Measurements from ENCODE around the gene JARID2.
"Not testable (repeated sequence)": the region's sequence is repeated elsewhere in the genome, so short reads cannot be mapped to it uniquely, and the experiment has no call there.

JARID2 gene

GRCh38 chr6:15538766-15539495, 293.1 kb downstream of the JARID2 start:
- DNase-seq (ENCODE audit: low read depth, low spot score): no peak

- no peak for DNase-seq (ENCODE audit: low read depth, low spot score)
Measured at GRCh38 chr6:15539722-15540270, 293.9 kb downstream of the JARID2 start.

- DNase-seq (ENCODE audit: low read depth, low spot score): not testable (repeated sequence)
Measured at GRCh38 chr6:15543332-15543917, 297.6 kb downstream of the JARID2 start.

GRCh38 chr6:15544321-15544900, 298.5 kb downstream of the JARID2 start:
- no peak for DNase-seq (ENCODE audit: low read depth, low spot score)

- DNase-seq (ENCODE audit: low read depth, low spot score): no peak
Measured at GRCh38 chr6:15546591-15546990, 300.7 kb downstream of the JARID2 start.

GRCh38 chr6:15547400-15547799, 301.5 kb downstream of the JARID2 start:
- no peak for DNase-seq (ENCODE audit: low read depth, low spot score)

- DNase-seq (ENCODE audit: low read depth, low spot score): no peak
Measured at GRCh38 chr6:15549371-15549770, 303.5 kb downstream of the JARID2 start.

GRCh38 chr6:15550546-15551123, 304.8 kb downstream of the JARID2 start:
- DNase-seq (ENCODE audit: low read depth, low spot score): no peak

GRCh38 chr6:15551262-15551661, 305.4 kb downstream of the JARID2 start:
- DNase-seq (ENCODE audit: low read depth, low spot score): no peak

GRCh38 chr6:15551798-15552197, 305.9 kb downstream of the JARID2 start:
- no peak for DNase-seq (ENCODE audit: low read depth, low spot score)

GRCh38 chr6:15553031-15553430, 307.2 kb downstream of the JARID2 start:
- no peak for DNase-seq (ENCODE audit: low read depth, low spot score)

GRCh38 chr6:15553736-15554294, 307.9 kb downstream of the JARID2 start:
- DNase-seq (ENCODE audit: low read depth, low spot score): no peak

GRCh38 chr6:15554728-15555100, 308.8 kb downstream of the JARID2 start:
- DNase-seq (ENCODE audit: low read depth, low spot score): no peak

GRCh38 chr6:15555101-15556038, 309.5 kb downstream of the JARID2 start:
- DNase-seq (ENCODE audit: low read depth, low spot score): no peak

GRCh38 chr6:15556711-15557110, 310.8 kb downstream of the JARID2 start:
- no peak for DNase-seq (ENCODE audit: low read depth, low spot score)

GRCh38 chr6:15557174-15557573, 311.3 kb downstream of the JARID2 start:
- no peak for DNase-seq (ENCODE audit: low read depth, low spot score)

- no peak for DNase-seq (ENCODE audit: low read depth, low spot score)
Measured at GRCh38 chr6:15560713-15561112, 314.8 kb downstream of the JARID2 start.

GRCh38 chr6:15561447-15562199, 315.8 kb downstream of the JARID2 start:
- DNase-seq (ENCODE audit: low read depth, low spot score): no peak

GRCh38 chr6:15562977-15563376, 317.1 kb downstream of the JARID2 start:
- no peak for DNase-seq (ENCODE audit: low read depth, low spot score)

Data from brain pericyte (primary cell).